ENCODE results near the gene GRAP.

The GRAP gene

GRCh38 chr17:18987862-18988545 is 58.8 kb downstream of the GRAP start:
- DNase-seq (ENCODE audit: low spot score), result no peak
- TF ChIP-seq, protein P1, sequence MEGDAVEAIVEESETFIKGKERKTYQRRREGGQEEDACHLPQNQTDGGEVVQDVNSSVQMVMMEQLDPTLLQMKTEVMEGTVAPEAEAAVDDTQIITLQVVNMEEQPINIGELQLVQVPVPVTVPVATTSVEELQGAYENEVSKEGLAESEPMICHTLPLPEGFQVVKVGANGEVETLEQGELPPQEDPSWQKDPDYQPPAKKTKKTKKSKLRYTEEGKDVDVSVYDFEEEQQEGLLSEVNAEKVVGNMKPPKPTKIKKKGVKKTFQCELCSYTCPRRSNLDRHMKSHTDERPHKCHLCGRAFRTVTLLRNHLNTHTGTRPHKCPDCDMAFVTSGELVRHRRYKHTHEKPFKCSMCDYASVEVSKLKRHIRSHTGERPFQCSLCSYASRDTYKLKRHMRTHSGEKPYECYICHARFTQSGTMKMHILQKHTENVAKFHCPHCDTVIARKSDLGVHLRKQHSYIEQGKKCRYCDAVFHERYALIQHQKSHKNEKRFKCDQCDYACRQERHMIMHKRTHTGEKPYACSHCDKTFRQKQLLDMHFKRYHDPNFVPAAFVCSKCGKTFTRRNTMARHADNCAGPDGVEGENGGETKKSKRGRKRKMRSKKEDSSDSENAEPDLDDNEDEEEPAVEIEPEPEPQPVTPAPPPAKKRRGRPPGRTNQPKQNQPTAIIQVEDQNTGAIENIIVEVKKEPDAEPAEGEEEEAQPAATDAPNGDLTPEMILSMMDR (IDR thresholded peaks at IDR 0.05; ENCODE audit: extremely low read depth, missing control alignments), result no peak

DNA sequence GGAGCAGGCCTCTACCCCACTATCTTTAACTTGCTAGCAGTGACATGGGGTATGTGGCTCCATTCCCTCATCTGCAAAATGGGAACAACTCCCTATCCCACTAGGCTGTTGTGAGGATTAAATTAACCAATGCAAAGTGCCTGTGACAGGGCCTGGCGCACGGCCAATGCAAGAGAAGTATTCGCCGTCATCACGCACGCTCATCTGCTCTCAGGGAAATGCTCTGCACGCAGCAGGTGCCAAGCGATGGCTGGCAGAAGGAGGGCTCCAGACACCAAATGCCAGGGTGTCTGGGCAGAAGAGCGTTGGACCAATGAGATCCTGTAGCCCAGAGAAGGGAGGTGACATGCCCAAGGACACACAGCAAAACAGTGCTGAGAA is 59.5 kb downstream of the GRAP start:
- no peak for DNase-seq (ENCODE audit: low spot score)
- TF ChIP-seq, protein P1 (IDR thresholded peaks at IDR 0.05; ENCODE audit: extremely low read depth, missing control alignments), result no peak

DNA sequence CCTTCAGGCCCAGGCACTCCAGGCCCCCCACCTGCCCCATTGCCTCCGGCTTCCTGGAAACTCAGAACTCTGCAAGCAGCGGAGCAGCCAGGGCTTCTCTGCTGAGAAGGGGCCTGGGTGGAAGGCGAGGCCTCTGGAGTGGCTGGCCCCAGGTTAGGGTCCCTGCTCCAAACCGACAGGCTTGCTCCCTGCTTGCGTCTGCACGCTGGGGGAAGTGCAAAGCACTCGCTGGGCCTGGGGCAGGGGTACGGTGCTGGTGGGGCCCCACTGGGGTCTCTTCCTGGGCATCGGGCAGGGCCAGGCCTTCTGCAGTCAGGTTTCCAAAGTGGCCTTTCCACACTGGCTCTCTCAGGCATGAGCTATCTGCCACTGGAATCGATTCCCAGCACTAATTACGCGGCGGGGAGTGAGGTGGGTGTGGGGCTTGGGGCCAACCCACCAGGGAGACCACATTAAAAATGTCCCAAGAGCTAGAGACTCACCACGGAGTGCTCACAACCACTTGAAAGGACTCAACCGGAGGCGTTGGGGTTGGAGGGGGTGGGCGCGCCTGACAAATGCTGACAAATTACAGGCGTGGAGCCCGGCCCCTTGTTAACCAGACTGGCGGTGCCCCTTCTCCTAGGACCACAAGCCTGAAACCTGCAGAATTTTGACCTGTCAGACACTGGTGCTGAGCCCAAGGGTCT is 60.1 kb downstream of the GRAP start:
- TF ChIP-seq, protein P1 (IDR thresholded peaks at IDR 0.05; ENCODE audit: extremely low read depth, missing control alignments), result no peak
- no peak for DNase-seq (ENCODE audit: low spot score)

DNA sequence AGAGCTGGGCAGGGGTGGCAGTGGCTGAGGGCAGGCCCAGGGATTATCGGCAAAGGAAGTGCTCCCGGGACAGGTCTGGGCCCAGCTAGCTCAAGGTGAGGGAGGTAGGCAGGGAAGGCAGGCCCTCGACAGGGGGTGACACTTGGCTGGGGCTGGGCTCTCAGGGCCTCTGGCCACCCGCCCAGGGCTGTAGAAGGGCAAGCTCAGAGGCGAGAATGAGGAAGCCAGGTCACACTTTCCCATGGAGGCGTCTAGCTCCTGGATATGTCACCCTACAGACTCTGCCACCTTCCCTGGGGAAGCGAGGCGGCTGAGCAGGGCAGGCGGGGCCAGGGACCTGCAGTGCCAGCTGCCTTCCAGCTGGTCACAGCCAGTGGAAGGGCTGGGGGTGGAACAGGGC is 61.3 kb downstream of the GRAP start:
- TF ChIP-seq, protein P1 (IDR thresholded peaks at IDR 0.05; ENCODE audit: extremely low read depth, missing control alignments), result no peak
- DNase-seq (ENCODE audit: low spot score), result no peak

DNA sequence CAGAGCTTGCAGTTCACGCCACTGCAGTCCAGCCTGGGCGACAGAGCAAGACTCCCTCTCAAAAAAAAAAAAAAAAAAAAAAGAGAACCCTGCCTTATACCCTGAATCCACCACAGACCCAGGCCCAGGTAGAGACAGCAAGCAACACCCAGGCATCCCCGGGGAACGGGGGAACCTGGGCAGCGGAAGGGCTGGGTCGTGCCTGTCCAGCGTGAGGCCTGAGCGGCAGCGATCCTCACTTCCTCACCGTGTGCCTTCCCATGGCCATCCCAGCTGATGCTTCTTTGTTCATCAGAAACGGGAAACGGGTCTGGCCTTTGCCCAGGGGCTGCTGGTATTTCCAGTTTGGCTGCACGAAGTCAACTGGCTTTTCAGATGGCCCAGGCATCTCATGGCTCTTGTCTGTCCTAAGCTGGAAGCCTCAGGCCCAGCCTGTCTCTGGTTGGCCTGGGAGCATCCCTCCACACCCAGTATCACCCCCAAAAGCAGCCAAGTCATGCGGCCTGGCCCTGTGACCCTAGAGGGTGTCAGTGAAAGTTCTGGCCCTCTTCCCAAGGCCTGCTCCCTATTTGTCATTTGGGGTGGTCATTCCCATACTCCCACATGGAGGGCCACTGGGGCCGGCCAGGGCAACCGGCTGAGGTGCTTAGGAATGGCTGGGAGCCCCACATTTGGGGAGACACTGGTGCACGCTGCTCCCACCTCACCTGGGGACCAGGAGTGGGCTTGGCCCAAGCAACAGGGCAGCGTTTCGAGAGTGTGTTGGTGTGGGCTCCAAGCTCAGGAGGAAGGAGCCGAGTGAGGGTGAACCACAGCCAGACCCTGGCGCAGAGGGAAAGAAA is 62.3 kb downstream of the GRAP start:
- no peak for DNase-seq (ENCODE audit: low spot score)
- TF ChIP-seq, protein P1 (IDR thresholded peaks at IDR 0.05; ENCODE audit: extremely low read depth, missing control alignments), result no peak

DNA sequence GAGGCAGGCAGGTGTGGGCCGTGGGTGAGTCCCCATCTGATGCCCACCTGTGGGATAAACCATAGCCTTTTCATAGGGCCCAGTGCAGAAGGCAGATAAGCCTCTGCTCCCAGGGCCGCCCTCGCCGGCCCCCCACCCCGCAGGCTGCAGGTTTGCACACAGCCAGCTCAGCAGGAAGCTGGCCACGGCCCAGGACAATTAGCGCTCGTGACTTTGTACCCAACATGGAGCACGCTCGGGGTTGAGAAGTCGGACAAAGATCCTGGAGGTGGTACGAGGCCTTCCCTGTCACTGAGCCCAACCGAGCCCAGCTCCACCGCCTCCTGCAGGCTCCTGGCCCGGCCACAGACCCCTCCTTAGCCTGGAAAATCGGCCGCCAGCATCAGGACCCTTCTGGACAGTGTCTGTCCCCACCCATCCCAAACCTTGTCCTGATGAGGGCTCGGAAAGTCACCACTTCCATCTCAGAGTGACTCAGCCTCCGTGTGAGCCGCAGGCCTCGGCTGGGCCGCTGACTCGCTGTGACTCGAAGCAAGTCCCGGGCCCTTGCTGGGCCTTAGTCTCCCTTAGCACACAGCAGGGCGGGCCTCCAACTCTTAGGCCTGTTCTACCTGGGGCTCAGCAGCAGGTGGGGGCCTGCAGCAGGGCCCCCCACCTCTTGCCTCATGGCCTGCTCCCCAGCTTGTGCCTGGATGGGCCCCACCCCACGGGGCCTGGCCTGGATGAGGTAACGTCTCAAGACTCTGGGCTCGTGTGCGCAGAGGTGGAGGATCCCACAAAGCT is 64.9 kb downstream of the GRAP start:
- TF ChIP-seq, protein P1 (IDR thresholded peaks at IDR 0.05; ENCODE audit: extremely low read depth, missing control alignments), result no peak
- DNase-seq (ENCODE audit: low spot score), result no peak
